ENCODE results near the gene PITPNM2.

PITPNM2 gene

GRCh38 chr12:123111498-123112165, 39.3 kb downstream of the PITPNM2 start:
- TF ChIP-seq CTCF (IDR thresholded peaks at IDR 0.05; ENCODE audit: insufficient read depth, missing control alignments), result no peak
- FAIRE-seq, result no peak

GRCh38 chr12:123109319-123109772, 41.5 kb downstream of the PITPNM2 start:
- DNase-seq (ENCODE audit: insufficient read length, low spot score), result no peak
- no peak for TF ChIP-seq CTCF (IDR thresholded peaks at IDR 0.05; ENCODE audit: insufficient read depth, missing control alignments)
- no peak for FAIRE-seq

More at GRCh38 chr12:123111498-123112165, 39.3 kb downstream of the PITPNM2 start:
- DNase-seq (ENCODE audit: insufficient read length, low spot score), result no peak

GRCh38 chr12:123108682-123109066, 42.2 kb downstream of the PITPNM2 start:
- TF ChIP-seq CTCF (IDR thresholded peaks at IDR 0.05; ENCODE audit: insufficient read depth, missing control alignments), result no peak
- DNase-seq (ENCODE audit: insufficient read length, low spot score) (no peak), FAIRE-seq (no peak)

GRCh38 chr12:123107926-123108681, 42.8 kb downstream of the PITPNM2 start:
- no peak for TF ChIP-seq CTCF (IDR thresholded peaks at IDR 0.05; ENCODE audit: insufficient read depth, missing control alignments)
- DNase-seq (ENCODE audit: insufficient read length, low spot score) (no peak), FAIRE-seq (no peak)

- DNase-seq (ENCODE audit: insufficient read length, low spot score) (no peak), FAIRE-seq (no peak)
- TF ChIP-seq CTCF (IDR thresholded peaks at IDR 0.05; ENCODE audit: insufficient read depth, missing control alignments), result no peak
These were observed 44.1 kb downstream of the PITPNM2 start for GRCh38 chr12:123106640-123107359.

- TF ChIP-seq CTCF (IDR thresholded peaks at IDR 0.05; ENCODE audit: insufficient read depth, missing control alignments), result no peak
- FAIRE-seq (no peak), DNase-seq (ENCODE audit: insufficient read length, low spot score) (no peak)
These were observed 45.6 kb downstream of the PITPNM2 start for GRCh38 chr12:123105211-123105826.
